HEK293 (cell line): Measurements from ENCODE around the gene CLASP1.
"Not testable (repeated sequence)": the region's sequence is repeated elsewhere in the genome, so short reads cannot be mapped to it uniquely, and the experiment has no call there.

Experiments
- CTCF ChIA-PET: fragments of 350-600 bp; formaldehyde crosslinking; extraction: SDS; loops from one replicate; lab custom pipeline; 2021; ENCODE audit warnings: antibody characterized with exemption; lab: Yijun Ruan, JAX
- POLR2A ChIA-PET: fragments of 300-600 bp; formaldehyde crosslinking; extraction: SDS; loops from one replicate; lab custom pipeline; 2020; ENCODE audit warnings: antibody characterized with exemption, inconsistent platforms; lab: Yijun Ruan, JAX
- H3K27ac ChIP-seq: fragments of 200-500 bp; sonication (Bioruptor generic); 2 replicates; pipeline ENCODE4 v1.5.1; 2014; ENCODE audit warnings: low read depth, low read length, control low read depth, inconsistent platforms; ENCODE audit errors: extremely low read depth
- H3K36me3 ChIP-seq, 2 experiments: fragments of 200-500 bp in 1 of 2; sonication (Bioruptor generic) in 1 of 2; 1 replicate in 1 of 2; 2 replicates in 1 of 2; pipeline ENCODE4 v1.5.1; 2014 to 2017; ENCODE audit warnings: inconsistent platforms in 2 of 2, low read length in 2 of 2; ENCODE audit not compliant: control insufficient read depth in 2 of 2, insufficient read depth in 1 of 2
- H3K4me1 ChIP-seq: fragments of 200-500 bp; sonication (Bioruptor generic); 2 replicates; pipeline ENCODE4 v1.5.1; 2014; ENCODE audit warnings: mild to moderate bottlenecking, low read length, inconsistent platforms; ENCODE audit not compliant: control insufficient read depth, insufficient read depth
- H3K4me3 ChIP-seq: 2 replicates; pipeline ENCODE4 v1.5.1; 2011; ENCODE audit warnings: low read depth, mild to moderate bottlenecking, control low read depth, low read length, moderate library complexity
- H3K9me3 ChIP-seq: fragments of 200-500 bp; sonication (Bioruptor generic); 2 replicates; pipeline ENCODE4 v1.5.1; 2014; ENCODE audit warnings: low read depth, low read length, inconsistent platforms; ENCODE audit not compliant: control insufficient read depth, insufficient read depth
- GFI1B ChIP-seq: fragments of 450-650 bp; formaldehyde crosslinking; IDR thresholded peaks from 2 replicates; pipeline ENCODE4 v1.5.1; 2016; ENCODE audit warnings: missing biosample characterization, missing genetic modification characterization
- GLIS1 ChIP-seq: fragments of 450-650 bp; formaldehyde crosslinking; IDR thresholded peaks from 2 replicates; pipeline ENCODE4 v1.5.1; 2016; ENCODE audit warnings: missing biosample characterization, missing genetic modification characterization
- TRIM28 ChIP-seq: IDR thresholded peaks from 2 replicates; pipeline ENCODE4 v1.6.1; 2011; ENCODE audit warnings: low read length, control low read depth, borderline replicate concordance
- ZBTB1 ChIP-seq: fragments of 450-650 bp; formaldehyde crosslinking; IDR thresholded peaks from 2 replicates; pipeline ENCODE4 v1.5.1; 2016; ENCODE audit warnings: missing biosample characterization, missing genetic modification characterization
- ZBTB17 ChIP-seq: fragments of 450-650 bp; formaldehyde crosslinking; IDR thresholded peaks from 2 replicates; pipeline ENCODE4 v1.5.1; 2016; ENCODE audit warnings: missing biosample characterization, missing genetic modification characterization
- ZIC2 ChIP-seq: fragments of 450-650 bp; formaldehyde crosslinking; IDR thresholded peaks from 2 replicates; pipeline ENCODE4 v1.5.1; 2016; ENCODE audit warnings: missing biosample characterization, missing genetic modification characterization
- ZNF2 ChIP-seq: fragments of 450-650 bp; formaldehyde crosslinking; IDR thresholded peaks from 2 replicates; pipeline ENCODE4 v1.5.1; 2016; ENCODE audit warnings: missing biosample characterization, missing genetic modification characterization
- ZNF335 ChIP-seq: fragments of 450-650 bp; formaldehyde crosslinking; conservative IDR thresholded peaks from 2 replicates; pipeline ENCODE4 v1.5.1; 2016; ENCODE audit warnings: missing biosample characterization, missing genetic modification characterization
- ZNF664 ChIP-seq: fragments of 450-650 bp; formaldehyde crosslinking; IDR thresholded peaks from 2 replicates; pipeline ENCODE4 v1.5.1; 2016; ENCODE audit warnings: missing biosample characterization, missing genetic modification characterization
- ZNF670 ChIP-seq: fragments of 450-650 bp; formaldehyde crosslinking; IDR thresholded peaks from 2 replicates; pipeline ENCODE4 v1.5.1; 2016; ENCODE audit warnings: missing biosample characterization, missing genetic modification characterization, low read depth
- ZNF704 ChIP-seq: fragments of 450-650 bp; formaldehyde crosslinking; IDR thresholded peaks from 2 replicates; pipeline ENCODE4 v1.5.1; 2016; ENCODE audit warnings: missing biosample characterization, missing genetic modification characterization
- ZNF76 ChIP-seq: fragments of 450-650 bp; formaldehyde crosslinking; IDR thresholded peaks from 2 replicates; pipeline ENCODE4; 2016; ENCODE audit warnings: low read depth, missing biosample characterization, missing genetic modification characterization, borderline replicate concordance
- TF ChIP-seq, protein P1 (sequence below): fragments of 450-650 bp; formaldehyde crosslinking; IDR thresholded peaks from 2 replicates; pipeline ENCODE4 v1.5.1; 2016; ENCODE audit warnings: missing biosample characterization, missing genetic modification characterization
- TF ChIP-seq, protein P2 (sequence below): fragments of 450-650 bp; formaldehyde crosslinking; IDR thresholded peaks from 2 replicates; pipeline ENCODE4 v1.5.1; 2016; ENCODE audit warnings: missing biosample characterization, missing genetic modification characterization
- TF ChIP-seq, protein P3 (sequence below): fragments of 450-650 bp; formaldehyde crosslinking; IDR thresholded peaks from 2 replicates; pipeline ENCODE4 v1.5.1; 2016; ENCODE audit warnings: missing biosample characterization, missing genetic modification characterization

The CLASP1 gene

GRCh38 chr2:121297866-121298265, 351.4 kb downstream of the CLASP1 start:
- H3K4me1 ChIP-seq, POLR2A ChIA-PET, H3K4me3 ChIP-seq, H3K27ac ChIP-seq, H3K9me3 ChIP-seq, H3K36me3 ChIP-seq: not testable (repeated sequence)
- peak; percentile 51; the same call in 1 of the 2 replicates for TF ChIP-seq ZNF335 (tag by site-specific recombination)
- CTCF ChIA-PET = interaction anchor here (0.5 to 3.0 kb wide), 18 partner anchors 9 to 356 kb away, joined by 3 to 10 read pairs (median 4); no protein-coding TSS in a partner anchor

DNA sequence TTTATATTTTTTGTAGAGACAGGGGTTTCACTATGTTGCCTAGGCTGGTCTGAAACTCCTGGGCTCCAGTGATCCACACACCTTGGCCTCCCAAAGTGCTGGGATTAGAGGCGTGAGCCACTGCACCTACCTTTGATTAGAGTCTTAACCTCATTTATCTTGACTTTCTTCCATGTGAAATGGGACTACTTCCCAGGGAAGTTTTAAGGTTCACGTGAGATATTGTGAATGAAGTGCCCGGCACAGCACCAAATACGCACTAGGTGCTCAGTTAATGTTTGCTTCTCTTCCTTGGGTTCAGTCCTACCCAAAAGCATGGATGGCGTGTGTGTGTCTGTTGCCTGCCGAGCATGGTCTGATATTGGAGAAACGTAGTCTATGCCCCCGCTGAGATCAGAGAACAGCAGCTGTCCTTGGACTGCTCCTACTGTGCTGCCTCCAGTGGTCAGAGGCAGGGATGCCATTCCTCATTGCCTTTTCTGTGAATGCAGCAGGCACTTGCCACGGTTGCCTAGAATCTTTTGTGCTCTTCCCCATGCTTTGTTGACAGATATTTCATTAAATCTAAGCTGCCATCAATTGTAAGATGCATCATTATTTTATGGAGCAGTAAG, 351.9 kb downstream of the CLASP1 start:
- H3K4me1 ChIP-seq = no peaks in the 10 kb centered on the region
- no peak overlapping the region for H3K4me3 ChIP-seq
- ChIA-PET CTCF (interaction anchor here (0.5 to 3.0 kb wide), 21 partner anchors 9 to 356 kb away, joined by 3 to 10 read pairs (median 3); no protein-coding TSS in a partner anchor), POLR2A (no interaction called here)
- no peak for TF ChIP-seq ZBTB1
- TF ChIP-seq, protein P1, sequence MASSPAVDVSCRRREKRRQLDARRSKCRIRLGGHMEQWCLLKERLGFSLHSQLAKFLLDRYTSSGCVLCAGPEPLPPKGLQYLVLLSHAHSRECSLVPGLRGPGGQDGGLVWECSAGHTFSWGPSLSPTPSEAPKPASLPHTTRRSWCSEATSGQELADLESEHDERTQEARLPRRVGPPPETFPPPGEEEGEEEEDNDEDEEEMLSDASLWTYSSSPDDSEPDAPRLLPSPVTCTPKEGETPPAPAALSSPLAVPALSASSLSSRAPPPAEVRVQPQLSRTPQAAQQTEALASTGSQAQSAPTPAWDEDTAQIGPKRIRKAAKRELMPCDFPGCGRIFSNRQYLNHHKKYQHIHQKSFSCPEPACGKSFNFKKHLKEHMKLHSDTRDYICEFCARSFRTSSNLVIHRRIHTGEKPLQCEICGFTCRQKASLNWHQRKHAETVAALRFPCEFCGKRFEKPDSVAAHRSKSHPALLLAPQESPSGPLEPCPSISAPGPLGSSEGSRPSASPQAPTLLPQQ (tag by site-specific recombination) = no peak
- TF ChIP-seq ZNF335 (tag by site-specific recombination) = peak; percentile 93
- TF ChIP-seq, protein P2, sequence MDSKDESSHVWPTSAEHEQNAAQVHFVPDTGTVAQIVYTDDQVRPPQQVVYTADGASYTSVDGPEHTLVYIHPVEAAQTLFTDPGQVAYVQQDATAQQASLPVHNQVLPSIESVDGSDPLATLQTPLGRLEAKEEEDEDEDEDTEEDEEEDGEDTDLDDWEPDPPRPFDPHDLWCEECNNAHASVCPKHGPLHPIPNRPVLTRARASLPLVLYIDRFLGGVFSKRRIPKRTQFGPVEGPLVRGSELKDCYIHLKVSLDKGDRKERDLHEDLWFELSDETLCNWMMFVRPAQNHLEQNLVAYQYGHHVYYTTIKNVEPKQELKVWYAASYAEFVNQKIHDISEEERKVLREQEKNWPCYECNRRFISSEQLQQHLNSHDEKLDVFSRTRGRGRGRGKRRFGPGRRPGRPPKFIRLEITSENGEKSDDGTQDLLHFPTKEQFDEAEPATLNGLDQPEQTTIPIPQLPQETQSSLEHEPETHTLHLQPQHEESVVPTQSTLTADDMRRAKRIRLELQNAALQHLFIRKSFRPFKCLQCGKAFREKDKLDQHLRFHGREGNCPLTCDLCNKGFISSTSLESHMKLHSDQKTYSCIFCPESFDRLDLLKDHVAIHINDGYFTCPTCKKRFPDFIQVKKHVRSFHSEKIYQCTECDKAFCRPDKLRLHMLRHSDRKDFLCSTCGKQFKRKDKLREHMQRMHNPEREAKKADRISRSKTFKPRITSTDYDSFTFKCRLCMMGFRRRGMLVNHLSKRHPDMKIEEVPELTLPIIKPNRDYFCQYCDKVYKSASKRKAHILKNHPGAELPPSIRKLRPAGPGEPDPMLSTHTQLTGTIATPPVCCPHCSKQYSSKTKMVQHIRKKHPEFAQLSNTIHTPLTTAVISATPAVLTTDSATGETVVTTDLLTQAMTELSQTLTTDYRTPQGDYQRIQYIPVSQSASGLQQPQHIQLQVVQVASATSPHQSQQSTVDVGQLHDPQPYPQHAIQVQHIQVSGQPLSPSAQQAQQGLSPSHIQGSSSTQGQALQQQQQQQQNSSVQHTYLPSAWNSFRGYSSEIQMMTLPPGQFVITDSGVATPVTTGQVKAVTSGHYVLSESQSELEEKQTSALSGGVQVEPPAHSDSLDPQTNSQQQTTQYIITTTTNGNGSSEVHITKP = 0 out of 2 replicates have a peak, but pooled peaks have one; percentile 10
- TF ChIP-seq ZNF2 (tag by site-specific recombination) = 0 out of 2 replicates have a peak, but pooled peaks have one; percentile 47
- no peak for TF ChIP-seq ZNF76 (tag by site-specific recombination)
- peak; percentile 58; the same call in 1 of the 2 replicates for TF ChIP-seq ZNF664
- no peak for TF ChIP-seq GFI1B (tag by site-specific recombination)
- TF ChIP-seq, protein P3, sequence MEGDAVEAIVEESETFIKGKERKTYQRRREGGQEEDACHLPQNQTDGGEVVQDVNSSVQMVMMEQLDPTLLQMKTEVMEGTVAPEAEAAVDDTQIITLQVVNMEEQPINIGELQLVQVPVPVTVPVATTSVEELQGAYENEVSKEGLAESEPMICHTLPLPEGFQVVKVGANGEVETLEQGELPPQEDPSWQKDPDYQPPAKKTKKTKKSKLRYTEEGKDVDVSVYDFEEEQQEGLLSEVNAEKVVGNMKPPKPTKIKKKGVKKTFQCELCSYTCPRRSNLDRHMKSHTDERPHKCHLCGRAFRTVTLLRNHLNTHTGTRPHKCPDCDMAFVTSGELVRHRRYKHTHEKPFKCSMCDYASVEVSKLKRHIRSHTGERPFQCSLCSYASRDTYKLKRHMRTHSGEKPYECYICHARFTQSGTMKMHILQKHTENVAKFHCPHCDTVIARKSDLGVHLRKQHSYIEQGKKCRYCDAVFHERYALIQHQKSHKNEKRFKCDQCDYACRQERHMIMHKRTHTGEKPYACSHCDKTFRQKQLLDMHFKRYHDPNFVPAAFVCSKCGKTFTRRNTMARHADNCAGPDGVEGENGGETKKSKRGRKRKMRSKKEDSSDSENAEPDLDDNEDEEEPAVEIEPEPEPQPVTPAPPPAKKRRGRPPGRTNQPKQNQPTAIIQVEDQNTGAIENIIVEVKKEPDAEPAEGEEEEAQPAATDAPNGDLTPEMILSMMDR (tag by site-specific recombination) = peak; percentile 62
- 0 out of 2 replicates have a peak, but pooled peaks have one; percentile 42 for TF ChIP-seq ZBTB17
- TF ChIP-seq ZIC2 = peak; percentile 70
- no peak for TF ChIP-seq ZNF704 (tag by site-specific recombination)
- peak; percentile 73 for TF ChIP-seq GLIS1
- TF ChIP-seq ZNF670 (tag by site-specific recombination) = no peak
- TF ChIP-seq TRIM28 = peak; percentile 52; the same call in 1 of the 2 replicates
- no peaks in the 10 kb centered on the region for H3K9me3 ChIP-seq
- no peak overlapping the region for H3K27ac ChIP-seq
- H3K36me3 ChIP-seq = no peaks in the 10 kb centered on the region
